HepG2 (cell line): ENCODE data around the gene COMMD7. TPM values are rescaled to one million over a fixed set of nuclear protein-coding genes. Genes with fewer than 3 reads are reported as not detected.

ENCODE experiments used
- CBFB ChIP-seq: sonication (generic); formaldehyde crosslinking; IDR thresholded peaks from 2 replicates; pipeline ENCODE4 v1.4.0; 2020; ENCODE audit warnings: missing genetic modification reagents
- DMAP1 ChIP-seq: IDR thresholded peaks from 2 replicates; pipeline ENCODE4 v1.6.1; 2016
- FOSL2 ChIP-seq: sonication (generic); formaldehyde crosslinking; IDR thresholded peaks from 2 replicates; pipeline ENCODE4 v1.4.0; 2020; ENCODE audit warnings: missing genetic modification reagents
- FOXA1 ChIP-seq, 2 experiments: fragments of 450-650 bp in 1 of 2; sonication (generic) in 1 of 2; formaldehyde crosslinking in 1 of 2; IDR thresholded peaks; 2 replicates each; pipeline versions ENCODE4 v1.4.0 to v1.6.1; 2016 to 2020; ENCODE audit warnings: missing genetic modification reagents in 1 of 2
- NFE2 ChIP-seq: sonication (generic); formaldehyde crosslinking; IDR thresholded peaks from 2 replicates; pipeline ENCODE4 v1.4.0; 2020; ENCODE audit warnings: missing genetic modification reagents
- NONO ChIP-seq, 2 experiments: fragments of 450-650 bp in 1 of 2; sonication (generic) in 1 of 2; formaldehyde crosslinking in 1 of 2; IDR thresholded peaks in 1 of 2; conservative IDR thresholded peaks in 1 of 2; 2 replicates each; pipeline versions ENCODE4 v1.6.1 to v1.8.0; 2017 to 2022; ENCODE audit warnings: mild to moderate bottlenecking in 1 of 2, missing genetic modification reagents in 1 of 2, moderate library complexity in 1 of 2
- RAD51 ChIP-seq: fragments of 450-650 bp; IDR thresholded peaks from 2 replicates; pipeline ENCODE4 v1.6.1; 2016; ENCODE audit warnings: borderline replicate concordance
- RFX1 ChIP-seq: fragments of 450-650 bp; IDR thresholded peaks from 2 replicates; pipeline ENCODE4 v1.6.1; 2017
- SRSF1 ChIP-seq: fragments of 200-400 bp; formaldehyde crosslinking; optimal IDR thresholded peaks from 2 replicates; pipeline ENCODE3; 2017; ENCODE audit warnings: mild to moderate bottlenecking, low read depth, low read length, moderate library complexity
- ZBTB20 ChIP-seq: sonication (generic); formaldehyde crosslinking; IDR thresholded peaks from 2 replicates; pipeline ENCODE4 v1.8.1; 2023; ENCODE audit warnings: missing genetic modification reagents, low read depth, mild to moderate bottlenecking, borderline replicate concordance
- ZKSCAN5 ChIP-seq: sonication (generic); formaldehyde crosslinking; IDR thresholded peaks from 2 replicates; pipeline ENCODE4 v1.5.1; 2020; ENCODE audit warnings: mild to moderate bottlenecking, missing genetic modification reagents
- ZNF224 ChIP-seq: sonication (generic); formaldehyde crosslinking; IDR thresholded peaks from 2 replicates; pipeline ENCODE4 v1.5.0; 2020; ENCODE audit warnings: mild to moderate bottlenecking, missing genetic modification reagents
- ZNF713 ChIP-seq: sonication (generic); formaldehyde crosslinking; IDR thresholded peaks from 2 replicates; pipeline ENCODE4 v1.4.0; 2020; ENCODE audit warnings: mild to moderate bottlenecking, missing genetic modification reagents
- polyA plus RNA-seq, 8 experiments: library from polyadenylated mRNA; depleted of rRNA in 3 of 8; stranded (reverse) in 7 of 8; unstranded in 1 of 8; fragments of >200 nt; fragmentation: Illumina TruSeq in 4 of 8; extraction: Trizol in 4 of 8; gene quantifications; 2 replicates each; pipeline versions ENCODE4 v1.2.1 to v1.2.3, GENCODE V29; 2011 to 2016; ENCODE audit warnings: low read depth in 4 of 8, missing spikeins in 1 of 8, mixed read lengths in 1 of 8; ENCODE audit not compliant: insufficient read depth in 1 of 8
- total RNA-seq, 5 experiments: library from RNA; depleted of rRNA; stranded (reverse); fragments of >200 nt; fragmentation: Illumina TruSeq; extraction: Trizol; gene quantifications; 2 replicates each; pipeline ENCODE4 v1.2.3, GENCODE V29; 2016; ENCODE audit warnings: low read depth in 1 of 5
- TF ChIP-seq, protein P1 (sequence below): sonication (generic); formaldehyde crosslinking; conservative IDR thresholded peaks from 2 replicates; pipeline ENCODE4 v1.8.1; 2023; ENCODE audit warnings: missing genetic modification reagents
- TF ChIP-seq, protein P2 (sequence below): IDR thresholded peaks from 2 replicates; pipeline ENCODE4 v1.4.0; 2020; ENCODE audit warnings: mild to moderate bottlenecking, missing genetic modification reagents
- TF ChIP-seq, protein P3 (sequence below): sonication (generic); formaldehyde crosslinking; IDR thresholded peaks from 2 replicates; pipeline ENCODE4 v1.5.0; 2020; ENCODE audit warnings: missing genetic modification reagents

COMMD7 gene
- total and polyA plus RNA-seq, 2 of the 13 experiments (the other 11 are each of a cell fraction or from before 2014, with no cell fraction given), result 42.1 to 53.3 TPM

DNA sequence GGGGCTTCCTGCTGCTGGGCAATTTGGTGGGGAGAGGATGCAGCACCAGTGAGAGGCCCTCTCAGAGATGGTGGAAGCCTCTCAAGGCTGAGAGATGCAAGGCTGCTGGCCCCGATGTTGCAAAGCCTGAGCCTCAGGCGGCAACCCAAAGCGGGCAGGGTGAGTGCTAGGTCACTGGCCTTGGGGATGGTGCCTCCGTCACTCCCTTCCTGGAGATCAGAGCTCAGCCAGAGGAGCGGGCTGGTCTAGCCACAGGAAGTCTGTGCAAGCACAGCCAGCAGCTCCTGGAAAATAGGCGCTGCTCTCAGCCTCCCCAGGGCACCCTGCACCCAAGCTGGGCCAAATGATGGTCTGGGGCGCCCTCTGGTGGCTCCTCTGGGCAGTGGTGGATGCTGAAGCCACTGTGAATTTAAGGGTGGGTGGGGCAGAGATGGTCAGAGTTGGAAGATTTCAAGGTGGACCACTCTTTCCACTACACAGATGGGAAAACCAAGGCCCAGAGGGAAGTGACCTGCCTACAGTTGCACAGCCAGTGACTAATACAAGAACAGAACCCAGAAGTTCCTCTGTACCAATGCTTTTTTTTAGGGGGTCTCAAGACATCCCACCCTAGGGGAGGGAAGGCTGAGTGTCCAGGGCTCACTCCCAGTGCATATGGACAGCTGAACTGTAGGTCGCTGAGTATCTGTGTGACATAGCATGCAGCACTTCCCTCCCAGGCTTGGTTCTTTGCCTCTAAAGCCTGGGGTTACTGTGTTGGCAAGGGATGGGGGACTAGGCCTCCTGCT, 90.3 kb downstream of the COMMD7 start (continued):
- no peak for TF ChIP-seq RFX1
- 0 out of 2 replicates have a peak, but pooled peaks have one; percentile 32 for TF ChIP-seq DMAP1 (CRISPR knock-in tag)
- TF ChIP-seq, protein P1, sequence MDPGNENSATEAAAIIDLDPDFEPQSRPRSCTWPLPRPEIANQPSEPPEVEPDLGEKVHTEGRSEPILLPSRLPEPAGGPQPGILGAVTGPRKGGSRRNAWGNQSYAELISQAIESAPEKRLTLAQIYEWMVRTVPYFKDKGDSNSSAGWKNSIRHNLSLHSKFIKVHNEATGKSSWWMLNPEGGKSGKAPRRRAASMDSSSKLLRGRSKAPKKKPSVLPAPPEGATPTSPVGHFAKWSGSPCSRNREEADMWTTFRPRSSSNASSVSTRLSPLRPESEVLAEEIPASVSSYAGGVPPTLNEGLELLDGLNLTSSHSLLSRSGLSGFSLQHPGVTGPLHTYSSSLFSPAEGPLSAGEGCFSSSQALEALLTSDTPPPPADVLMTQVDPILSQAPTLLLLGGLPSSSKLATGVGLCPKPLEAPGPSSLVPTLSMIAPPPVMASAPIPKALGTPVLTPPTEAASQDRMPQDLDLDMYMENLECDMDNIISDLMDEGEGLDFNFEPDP (CRISPR knock-in tag), result no peak
- peak; percentile 67; the same call in 1 of the 2 replicates for TF ChIP-seq CBFB (CRISPR knock-in tag)
- no peak for TF ChIP-seq NFE2 (CRISPR knock-in tag)
- no peak for TF ChIP-seq ZKSCAN5
- no peak for TF ChIP-seq ZBTB20 (CRISPR knock-in tag)
- TF ChIP-seq FOSL2 (CRISPR knock-in tag), result peak; percentile 74
- no peak for TF ChIP-seq RAD51
- no peak for TF ChIP-seq ZNF224 (CRISPR knock-in tag)
- TF ChIP-seq FOXA1 (IDR thresholded peaks at IDR 0.05), result no peak
- TF ChIP-seq FOXA1 (CRISPR knock-in tag; IDR thresholded peaks at IDR 0.05), result no peak; the same call in 1 of the 2 replicates
- TF ChIP-seq NONO (IDR thresholded peaks at IDR 0.05), result no peak
- peak; percentile 89 for TF ChIP-seq NONO (CRISPR knock-in tag; conservative IDR thresholded peaks at IDR 0.05)
- TF ChIP-seq, protein P2, sequence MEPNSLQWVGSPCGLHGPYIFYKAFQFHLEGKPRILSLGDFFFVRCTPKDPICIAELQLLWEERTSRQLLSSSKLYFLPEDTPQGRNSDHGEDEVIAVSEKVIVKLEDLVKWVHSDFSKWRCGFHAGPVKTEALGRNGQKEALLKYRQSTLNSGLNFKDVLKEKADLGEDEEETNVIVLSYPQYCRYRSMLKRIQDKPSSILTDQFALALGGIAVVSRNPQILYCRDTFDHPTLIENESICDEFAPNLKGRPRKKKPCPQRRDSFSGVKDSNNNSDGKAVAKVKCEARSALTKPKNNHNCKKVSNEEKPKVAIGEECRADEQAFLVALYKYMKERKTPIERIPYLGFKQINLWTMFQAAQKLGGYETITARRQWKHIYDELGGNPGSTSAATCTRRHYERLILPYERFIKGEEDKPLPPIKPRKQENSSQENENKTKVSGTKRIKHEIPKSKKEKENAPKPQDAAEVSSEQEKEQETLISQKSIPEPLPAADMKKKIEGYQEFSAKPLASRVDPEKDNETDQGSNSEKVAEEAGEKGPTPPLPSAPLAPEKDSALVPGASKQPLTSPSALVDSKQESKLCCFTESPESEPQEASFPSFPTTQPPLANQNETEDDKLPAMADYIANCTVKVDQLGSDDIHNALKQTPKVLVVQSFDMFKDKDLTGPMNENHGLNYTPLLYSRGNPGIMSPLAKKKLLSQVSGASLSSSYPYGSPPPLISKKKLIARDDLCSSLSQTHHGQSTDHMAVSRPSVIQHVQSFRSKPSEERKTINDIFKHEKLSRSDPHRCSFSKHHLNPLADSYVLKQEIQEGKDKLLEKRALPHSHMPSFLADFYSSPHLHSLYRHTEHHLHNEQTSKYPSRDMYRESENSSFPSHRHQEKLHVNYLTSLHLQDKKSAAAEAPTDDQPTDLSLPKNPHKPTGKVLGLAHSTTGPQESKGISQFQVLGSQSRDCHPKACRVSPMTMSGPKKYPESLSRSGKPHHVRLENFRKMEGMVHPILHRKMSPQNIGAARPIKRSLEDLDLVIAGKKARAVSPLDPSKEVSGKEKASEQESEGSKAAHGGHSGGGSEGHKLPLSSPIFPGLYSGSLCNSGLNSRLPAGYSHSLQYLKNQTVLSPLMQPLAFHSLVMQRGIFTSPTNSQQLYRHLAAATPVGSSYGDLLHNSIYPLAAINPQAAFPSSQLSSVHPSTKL, result peak; percentile 81; the same call in 1 of the 2 replicates
- TF ChIP-seq SRSF1, result no peak
- TF ChIP-seq, protein P3, sequence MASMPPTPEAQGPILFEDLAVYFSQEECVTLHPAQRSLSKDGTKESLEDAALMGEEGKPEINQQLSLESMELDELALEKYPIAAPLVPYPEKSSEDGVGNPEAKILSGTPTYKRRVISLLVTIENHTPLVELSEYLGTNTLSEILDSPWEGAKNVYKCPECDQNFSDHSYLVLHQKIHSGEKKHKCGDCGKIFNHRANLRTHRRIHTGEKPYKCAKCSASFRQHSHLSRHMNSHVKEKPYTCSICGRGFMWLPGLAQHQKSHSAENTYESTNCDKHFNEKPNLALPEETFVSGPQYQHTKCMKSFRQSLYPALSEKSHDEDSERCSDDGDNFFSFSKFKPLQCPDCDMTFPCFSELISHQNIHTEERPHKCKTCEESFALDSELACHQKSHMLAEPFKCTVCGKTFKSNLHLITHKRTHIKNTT (CRISPR knock-in tag), result peak; percentile 70; the same call in 1 of the 2 replicates
- TF ChIP-seq ZNF713 (CRISPR knock-in tag), result peak; percentile 98
